Measurements from ENCODE around the gene ESYT1. TPM values are rescaled to one million over a fixed set of nuclear protein-coding genes. Genes with fewer than 3 reads are reported as not detected.

Gene ESYT1
- total RNA-seq, result 159 and 170 TPM in 2 replicates

GRCh38 chr12:56127888-56128669 is at the start of gene ESYT1:
Gene ESYT1, plus strand, starts transcription at chr12:56128267. Its CDS starts 53 bp downstream, at chr12:56128320.

GRCh38 chr12:56079723-56080555 is 48.1 kb upstream of the ESYT1 start, which contains the start of gene ERBB3:
Gene ERBB3, plus strand, starts transcription at chr12:56080165. Its CDS starts 136 bp downstream, at chr12:56080301.

GRCh38 chr12:56104109-56104814 is 23.8 kb upstream of the ESYT1 start, which contains the start of gene PA2G4:
Gene PA2G4, plus strand, starts transcription at chr12:56104559. Its CDS starts 179 bp downstream, at chr12:56104738.

GRCh38 chr12:56116267-56117081 is 11.6 kb upstream of the ESYT1 start, which contains the start of gene RPL41:
Gene RPL41, plus strand, starts transcription at chr12:56116633.

GRCh38 chr12:56117778-56118687 is 10.0 kb upstream of the ESYT1 start, which contains the start of gene ZC3H10:
Gene ZC3H10, plus strand, starts transcription at chr12:56118266. Its CDS starts 2,297 bp downstream, at chr12:56120563.

GRCh38 chr12:56152132-56152755 is 24.2 kb downstream of the ESYT1 start, which contains the start of gene MYL6B:
Gene MYL6B, plus strand, starts transcription at chr12:56152587. Its CDS starts 1,332 bp downstream, at chr12:56153919.

GRCh38 chr12:56158029-56158925 is 30.2 kb downstream of the ESYT1 start, which contains the start of gene MYL6:
Gene MYL6, plus strand, starts transcription at chr12:56158359. Its CDS starts 43 bp downstream, at chr12:56158402.

GRCh38 chr12:56189099-56189917 is 61.2 kb downstream of the ESYT1 start, which contains the start of gene SMARCC2:
Gene SMARCC2, minus strand, starts transcription at chr12:56189483. Its CDS starts 22 bp downstream, at chr12:56189461.

Other genes starting within 250 kb of the ESYT1 start
- 36.4 TPM in 2 replicates for gene PYM1, start 200.4 kb upstream of the ESYT1 start, total RNA-seq
- gene DGKA, start 197.1 kb upstream of the ESYT1 start, total RNA-seq, result 39.3 and 42.8 TPM in 2 replicates
- gene PMEL, start 162.2 kb upstream of the ESYT1 start, total RNA-seq, result 0.78 and 1.5 TPM in 2 replicates
- 19.1 and 45.5 TPM in 2 replicates for gene CDK2, start 161.4 kb upstream of the ESYT1 start, total RNA-seq
- 51.1 and 62.6 TPM in 2 replicates for gene RAB5B, start 154.2 kb upstream of the ESYT1 start, total RNA-seq
- gene SUOX, start 131.0 kb upstream of the ESYT1 start, total RNA-seq, result 8.5 and 13.3 TPM in 2 replicates
- gene IKZF4, start 107.2 kb upstream of the ESYT1 start, total RNA-seq, result 0.37 and 1.2 TPM in 2 replicates
- gene RPS26, start 86.3 kb upstream of the ESYT1 start, total RNA-seq, result 188 and 387 TPM in 2 replicates
- gene ERBB3, start 48.1 kb upstream of the ESYT1 start, total RNA-seq, result under 0.01 TPM in 2 replicates
- gene PA2G4, start 23.7 kb upstream of the ESYT1 start, total RNA-seq, result 213 and 255 TPM in 2 replicates
- 1,499 and 3,572 TPM in 2 replicates for gene RPL41, start 11.6 kb upstream of the ESYT1 start, total RNA-seq
- gene ZC3H10, start 10.0 kb upstream of the ESYT1 start, total RNA-seq, result 6.6 and 8.2 TPM in 2 replicates
- gene MYL6B, start 24.3 kb downstream of the ESYT1 start, total RNA-seq, result 38.5 and 41.5 TPM in 2 replicates
- gene MYL6, start 30.1 kb downstream of the ESYT1 start, total RNA-seq, result 682 and 1,116 TPM in 2 replicates
- 44.1 and 53.2 TPM in 2 replicates for gene SMARCC2, start 61.2 kb downstream of the ESYT1 start, total RNA-seq
- 66.3 and 93.3 TPM in 2 replicates for gene RNF41, start 93.7 kb downstream of the ESYT1 start, total RNA-seq
- 25.0 and 31.3 TPM in 2 replicates for gene NABP2, start 96.1 kb downstream of the ESYT1 start, total RNA-seq
- 0.20 TPM in 1 of 2 replicates, not detected in the other for gene SLC39A5, start 101.8 kb downstream of the ESYT1 start, total RNA-seq
- gene ANKRD52, start 130.1 kb downstream of the ESYT1 start, total RNA-seq, result 12.9 and 15.1 TPM in 2 replicates
- gene COQ10A, start 138.7 kb downstream of the ESYT1 start, total RNA-seq, result 4.9 and 5.9 TPM in 2 replicates
- gene CS, start 172.1 kb downstream of the ESYT1 start, total RNA-seq, result 184 and 217 TPM in 2 replicates
- 58.8 and 92.6 TPM in 2 replicates for gene CNPY2, start 187.7 kb downstream of the ESYT1 start, total RNA-seq
- 25.0 and 27.8 TPM in 2 replicates for gene PAN2, start 205.7 kb downstream of the ESYT1 start, total RNA-seq
- gene IL23A, start 210.6 kb downstream of the ESYT1 start, total RNA-seq, result 0.20 TPM in 1 of 2 replicates, not detected in the other
- 139 and 173 TPM in 2 replicates for gene STAT2, start 231.8 kb downstream of the ESYT1 start, total RNA-seq
- gene APOF, start 234.6 kb downstream of the ESYT1 start, total RNA-seq, result not detected in 2 replicates

Data from subcutaneous preadipocyte (primary cell).